RCC 7860 (cell line): ENCODE results near the gene C11orf98.
"Not testable (repeated sequence)": the region's sequence is repeated elsewhere in the genome, so short reads cannot be mapped to it uniquely, and the experiment has no call there.

Experiments
- DNase-seq: peaks from one replicate; pipeline ENCODE4 v3.0.0-alpha.2; 2015; ENCODE audit warnings: low spot score
- FAIRE-seq: peaks from 2 replicates; lab custom pipeline; 2012; peaks lifted over from hg19 to GRCh38; lab: Jason Lieb, UNC

Gene C11orf98

DNA sequence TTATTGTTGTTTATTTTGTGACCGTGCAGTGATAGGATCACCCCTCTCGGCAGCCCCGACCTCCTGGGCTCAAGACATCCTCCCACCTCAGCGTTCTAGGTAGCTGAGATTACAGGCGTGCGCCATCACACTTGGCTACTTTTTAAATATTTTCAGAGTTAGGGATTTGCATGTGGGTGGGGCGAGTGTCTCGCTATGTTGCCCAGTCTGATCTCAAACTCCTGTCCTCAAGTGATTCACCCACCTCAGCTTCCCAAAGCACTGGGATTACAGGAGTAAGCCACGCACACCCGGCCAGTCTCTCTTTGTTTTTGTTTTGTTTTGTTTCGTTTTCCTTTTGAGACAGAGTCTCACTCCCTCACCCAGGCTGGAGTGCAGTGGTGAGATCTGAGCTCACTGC, 10.7 kb downstream of the C11orf98 start:
- DNase-seq (no peak), FAIRE-seq (no peak)

GRCh38 chr11:62652161-62653006, 12.6 kb downstream of the C11orf98 start:
- DNase-seq (no peak), FAIRE-seq (no peak)

- DNase-seq, FAIRE-seq: not testable (repeated sequence)
Measured at GRCh38 chr11:62650283-62650682, 14.7 kb downstream of the C11orf98 start.

DNA sequence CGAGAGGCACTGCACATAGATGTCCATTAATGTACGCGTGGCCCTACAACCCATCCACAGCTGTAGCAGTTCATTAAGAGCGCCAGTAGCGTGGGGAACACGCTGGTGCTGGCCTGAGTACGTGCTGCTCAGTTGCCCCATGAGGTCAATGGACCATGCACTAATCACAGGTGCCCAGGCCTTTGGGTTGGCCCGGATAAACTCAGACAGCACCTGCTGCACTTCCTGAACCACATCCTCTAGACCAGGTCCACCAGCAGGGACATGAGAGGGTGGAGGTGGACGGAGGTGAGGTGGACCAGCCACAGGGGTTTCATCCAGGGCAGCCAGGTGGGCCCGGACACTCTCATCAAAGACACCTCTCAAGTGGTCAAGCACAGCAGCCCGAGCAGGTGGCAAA, 15.5 kb downstream of the C11orf98 start:
- DNase-seq (no peak), FAIRE-seq (no peak)

DNA sequence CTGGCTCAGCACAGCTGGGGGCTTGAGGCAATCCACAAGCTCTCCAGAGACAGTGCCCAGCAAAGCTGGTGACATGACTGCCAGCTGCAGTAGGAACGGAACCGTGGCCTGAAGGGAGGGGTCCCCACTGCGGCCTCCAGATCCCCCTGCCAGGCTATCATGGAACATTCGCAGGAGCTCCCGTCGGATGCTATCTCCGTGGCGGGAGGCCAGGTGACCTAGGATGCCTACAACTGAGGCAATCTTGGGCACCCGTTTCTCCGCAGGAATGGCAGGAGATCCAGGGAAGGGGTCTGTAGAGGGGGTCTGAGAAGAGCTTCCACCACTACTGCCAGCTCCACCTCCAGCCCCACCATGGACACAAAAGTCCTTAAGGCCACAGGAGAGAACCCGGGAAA, 16.0 kb downstream of the C11orf98 start:
- no peak for FAIRE-seq
- DNase-seq: no peak

- FAIRE-seq: no peak
- no peak for DNase-seq
Measured at GRCh38 chr11:62648185-62648966, 16.6 kb downstream of the C11orf98 start.

GRCh38 chr11:62647609-62648005, 17.4 kb downstream of the C11orf98 start:
- DNase-seq: no peak
- FAIRE-seq: no peak

DNA sequence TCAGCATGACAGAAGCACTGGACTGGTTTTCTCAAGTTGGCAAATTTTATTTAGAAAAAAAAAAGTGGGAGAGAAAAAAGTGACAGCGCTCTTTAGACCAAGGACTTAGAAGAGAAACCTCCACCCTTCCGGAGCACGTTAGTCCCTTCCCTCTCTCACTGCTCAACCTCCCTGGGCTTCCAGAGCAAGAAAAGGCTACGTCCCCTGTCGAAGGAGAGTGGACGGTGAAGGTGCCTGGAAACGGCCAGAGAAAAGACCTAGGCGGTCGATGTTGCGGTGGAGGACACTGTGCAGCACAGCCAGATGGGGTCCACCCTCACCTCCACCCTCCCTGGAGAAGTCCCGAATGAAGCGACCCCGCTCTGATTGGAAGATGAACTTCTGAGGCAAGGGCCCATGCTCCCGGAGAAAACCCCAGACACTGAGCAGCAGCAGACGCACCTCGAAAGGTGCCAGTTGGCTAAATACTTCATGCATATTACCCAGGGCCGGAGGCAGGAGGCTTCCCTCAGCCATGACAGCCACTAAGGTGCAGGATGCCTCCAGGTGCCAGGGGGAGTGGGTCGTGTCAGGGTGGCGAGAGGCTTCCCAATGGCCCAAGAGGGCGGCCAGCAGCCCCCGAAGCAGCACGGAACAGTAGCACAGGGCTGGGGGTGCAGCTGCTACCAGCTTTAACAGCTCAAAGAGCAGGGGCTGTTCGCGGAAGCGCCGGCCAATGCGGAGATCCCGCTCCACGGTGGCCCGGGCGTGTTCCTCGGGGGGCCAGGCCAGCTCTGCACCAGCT, 18.0 kb downstream of the C11orf98 start:
- FAIRE-seq (no peak), DNase-seq (no peak)

- peak; percentile 75 for FAIRE-seq
- DNase-seq: peak; percentile 89
Measured at GRCh38 chr11:62645946-62646824, 18.8 kb downstream of the C11orf98 start, which contains the start of gene GANAB. Gene GANAB, minus strand, starts transcription at chr11:62646613. Its CDS starts 14 bp downstream, at chr11:62646599.

DNA sequence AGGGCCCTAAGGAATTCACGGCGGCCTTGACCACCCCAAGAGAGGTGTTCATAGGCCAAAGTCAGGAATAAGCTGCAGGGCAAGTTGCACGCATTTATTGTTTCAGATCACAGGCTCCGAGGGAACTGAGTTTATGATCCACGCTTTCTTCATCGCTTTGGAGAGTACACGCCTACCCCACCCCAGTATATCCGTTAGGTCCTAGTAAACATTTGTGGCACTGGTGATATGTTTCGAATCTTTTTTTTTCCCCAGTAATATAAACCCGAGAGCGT, 19.4 kb downstream of the C11orf98 start:
- no peak for DNase-seq
- no peak for FAIRE-seq

DNA sequence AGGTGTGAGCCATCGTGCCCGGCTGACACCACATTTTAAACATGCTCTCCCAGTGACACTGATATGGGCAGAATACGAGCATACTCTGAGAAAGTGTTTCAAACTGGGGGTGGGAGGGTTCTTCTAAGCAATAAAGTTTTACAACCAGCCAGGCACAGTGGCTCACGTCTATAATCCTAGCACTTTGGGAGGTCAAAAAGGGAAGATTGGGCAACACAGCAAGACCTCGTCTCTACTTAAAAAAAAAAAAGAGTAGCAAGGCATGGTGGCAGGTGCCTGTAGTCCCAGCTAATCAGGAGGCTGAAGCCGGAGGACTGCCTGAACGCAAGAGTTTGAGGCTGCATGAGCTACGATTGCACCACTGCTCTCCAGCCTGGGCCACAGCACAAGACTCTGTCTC, 20.8 kb downstream of the C11orf98 start:
- no peak for FAIRE-seq
- no peak for DNase-seq

GRCh38 chr11:62632492-62632891, 32.5 kb downstream of the C11orf98 start:
- FAIRE-seq (no peak), DNase-seq (no peak)

- no peak for DNase-seq
- FAIRE-seq: no peak
Measured at GRCh38 chr11:62627713-62628112, 37.3 kb downstream of the C11orf98 start.

- DNase-seq (no peak), FAIRE-seq (no peak)
Measured at GRCh38 chr11:62622476-62623089, 42.4 kb downstream of the C11orf98 start.

- DNase-seq: peak; percentile 95
- FAIRE-seq: peak; percentile 40
Measured at GRCh38 chr11:62621567-62622470, 43.2 kb downstream of the C11orf98 start, which contains the start of gene B3GAT3. Gene B3GAT3, minus strand, starts transcription at chr11:62621986. Its CDS starts 39 bp downstream, at chr11:62621947.

- DNase-seq (no peak), FAIRE-seq (no peak)
Measured at GRCh38 chr11:62621027-62621566, 43.9 kb downstream of the C11orf98 start.

GRCh38 chr11:62616957-62617356, 48.1 kb downstream of the C11orf98 start:
- not testable (repeated sequence) for DNase-seq, FAIRE-seq

GRCh38 chr11:62615521-62615920, 49.5 kb downstream of the C11orf98 start:
- FAIRE-seq (no peak), DNase-seq (no peak)
